Left ventricle myocardium superior (tissue), 1 donor: ENCODE measurements around the gene C1orf50. TPM values are rescaled to one million over a fixed set of nuclear protein-coding genes. Genes with fewer than 3 reads are reported as not detected.
"Not testable (repeated sequence)": the region's sequence is repeated elsewhere in the genome, so short reads cannot be mapped to it uniquely, and the experiment has no call there.

Experiments used
- ATAC-seq: fragments of 200-7000 bp; cut with Tn5 transposase; one replicate; pipeline ENCODE4 v1.9.1; 2020; ENCODE audit warnings: mild to moderate bottlenecking, moderate library complexity
- DNase-seq: peaks from one replicate; pipeline ENCODE4 v3.0.0-alpha.2; 2020
- intact Hi-C: fragments of 100-400 bp; cut with micrococcal nuclease; formaldehyde crosslinking; loops from one replicate; pipeline ENCODE4 v1.11.0; 2022
- total RNA-seq: library from RNA; stranded (reverse); fragmentation: NEBNext Ultra II Directional; extraction: Animal tissue kit (Norgen Biotek cat#: 25700); gene quantifications from one replicate; pipeline ENCODE4 v1.2.1, GENCODE V29; 2021
- donor health status: DM: no; HTN: yes; CAD: no; lungs with severe emphysema.

The C1orf50 gene
- total RNA-seq, 1 donor from 2014 or later, result 10.4 TPM

DNA sequence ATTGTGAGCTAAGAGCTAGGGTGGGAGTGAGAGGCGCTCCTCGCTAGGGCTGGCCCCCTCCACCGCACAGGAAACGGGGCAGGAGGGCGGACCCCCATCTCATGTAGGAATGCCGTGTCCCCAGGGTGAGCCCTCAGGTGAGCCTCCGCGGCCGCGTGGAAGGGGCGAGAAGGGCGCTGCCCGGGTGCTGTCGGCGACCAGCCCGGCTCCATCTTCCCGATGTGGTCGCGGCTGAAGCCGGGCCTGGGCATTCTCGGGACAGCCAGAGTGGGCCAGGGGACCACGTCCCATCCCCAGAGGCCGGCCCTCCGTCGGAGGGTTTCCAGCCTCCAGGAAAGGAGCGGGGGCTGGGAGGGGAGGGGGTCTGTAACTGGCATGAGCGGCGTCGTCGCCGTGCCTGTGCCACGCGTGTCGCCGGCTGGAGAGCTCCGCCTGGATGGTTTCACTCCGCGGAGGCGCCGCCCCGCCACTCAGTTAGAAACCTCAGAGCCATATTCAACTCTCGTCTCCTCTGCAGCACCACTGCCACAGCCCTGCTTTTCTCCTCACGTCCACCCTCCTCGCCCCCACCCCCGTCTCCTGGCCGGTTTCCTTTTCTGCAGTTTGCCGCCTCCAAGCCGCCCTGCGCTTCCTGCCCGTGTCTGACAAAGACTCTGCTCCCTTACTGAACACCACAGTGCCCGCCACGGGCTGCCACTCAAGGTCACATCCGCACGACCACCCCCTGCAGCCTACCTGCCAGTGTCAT, 18.1 kb downstream of the C1orf50 start, which contains the start of gene TMEM269:
TSS of gene TMEM269 (plus strand) at position 46 of the 748 bp plus-strand sequence. CDS start 4,903 bp downstream, outside the sequence.
- intact Hi-C loops, result no loop called here
- DNase-seq (peak; percentile 55), ATAC-seq (peak; percentile 62)

DNA sequence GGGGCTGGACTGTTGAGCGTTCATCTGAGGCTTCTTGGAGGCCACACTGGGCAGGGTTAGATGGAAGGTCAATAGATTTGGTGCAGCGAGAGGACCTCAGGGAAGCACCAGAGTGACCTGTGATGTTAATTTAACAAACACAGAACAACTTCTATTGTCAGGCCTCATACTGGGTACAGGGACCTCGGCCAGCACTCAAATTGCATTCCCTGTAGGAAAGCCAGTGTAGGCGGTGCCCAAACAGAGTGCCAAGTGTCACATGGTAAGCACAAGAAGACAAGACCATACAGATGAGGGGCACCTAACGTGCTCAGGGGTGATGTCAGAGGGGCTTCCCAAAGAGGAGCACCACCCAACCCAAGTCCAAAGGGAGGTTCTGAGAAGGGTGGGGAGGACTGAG, 19.0 kb downstream of the C1orf50 start:
- intact Hi-C loops, result no loop called here
- DNase-seq, result peak; percentile 34
- ATAC-seq, result peak; percentile 64

DNA sequence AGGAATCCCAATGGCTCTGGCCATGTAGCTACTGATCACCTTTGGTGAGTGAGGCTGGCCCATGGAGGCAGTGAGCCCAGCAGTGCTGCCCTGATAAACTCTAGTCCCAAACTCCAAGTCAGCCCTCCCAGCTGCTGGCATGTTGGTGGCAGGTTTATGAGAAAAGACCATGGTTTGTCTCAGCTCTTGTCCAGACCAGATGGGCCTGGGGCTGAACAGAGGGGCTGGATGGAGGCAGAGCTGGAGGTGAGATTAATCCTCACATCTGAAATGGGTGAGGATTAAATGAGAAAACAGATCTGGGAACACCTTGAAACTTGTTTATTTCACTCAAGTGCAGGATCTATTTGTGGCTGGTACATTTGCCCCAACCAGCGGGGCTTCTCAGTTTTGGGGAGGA, 21.0 kb downstream of the C1orf50 start:
- ATAC-seq (no peak), DNase-seq (no peak)
- intact Hi-C loops, result no loop called here

DNA sequence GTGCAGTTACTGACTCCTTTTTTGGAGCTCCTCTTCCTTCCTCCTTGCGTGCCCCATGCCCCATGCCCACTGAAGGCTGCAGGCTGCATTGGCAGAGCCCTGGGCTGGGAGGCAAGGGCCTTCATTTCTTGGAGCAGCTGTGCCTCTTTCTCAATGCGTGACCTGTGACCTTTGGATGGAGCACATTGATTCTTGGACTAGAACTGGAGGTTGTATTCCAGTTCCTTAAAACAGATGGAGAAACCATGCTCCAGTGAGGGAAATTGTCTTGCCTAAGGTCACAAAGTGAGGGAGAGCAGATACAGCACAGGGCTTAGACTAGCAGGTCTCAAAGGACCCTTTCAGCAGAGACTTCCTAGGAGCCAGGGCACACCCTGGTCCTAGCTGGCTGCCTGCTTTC, 26.8 kb downstream of the C1orf50 start:
- no peak for DNase-seq
- peak; percentile 22 for ATAC-seq
- intact Hi-C loops, result no loop called here

DNA sequence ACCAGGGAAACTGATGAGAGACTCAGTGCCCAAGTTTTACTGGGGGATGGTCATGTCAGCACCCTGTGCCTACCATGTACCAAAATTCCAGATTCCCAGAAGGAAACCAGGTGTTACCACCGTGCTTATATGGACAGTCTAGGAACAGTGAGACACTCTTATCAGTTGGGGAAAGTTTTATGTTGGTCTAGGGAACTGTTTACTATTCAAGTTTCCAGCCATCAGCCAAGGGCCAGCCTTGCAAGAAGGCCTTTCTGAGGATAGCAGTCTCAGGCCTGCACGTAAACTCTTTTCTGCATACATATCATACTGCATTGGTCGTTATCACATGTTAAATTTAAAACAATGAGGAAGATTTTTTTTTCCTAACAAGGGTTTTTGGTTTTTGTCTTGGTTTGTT, 30.4 kb downstream of the C1orf50 start:
- no peak for ATAC-seq
- intact Hi-C loops, result no loop called here
- DNase-seq, result no peak

DNA sequence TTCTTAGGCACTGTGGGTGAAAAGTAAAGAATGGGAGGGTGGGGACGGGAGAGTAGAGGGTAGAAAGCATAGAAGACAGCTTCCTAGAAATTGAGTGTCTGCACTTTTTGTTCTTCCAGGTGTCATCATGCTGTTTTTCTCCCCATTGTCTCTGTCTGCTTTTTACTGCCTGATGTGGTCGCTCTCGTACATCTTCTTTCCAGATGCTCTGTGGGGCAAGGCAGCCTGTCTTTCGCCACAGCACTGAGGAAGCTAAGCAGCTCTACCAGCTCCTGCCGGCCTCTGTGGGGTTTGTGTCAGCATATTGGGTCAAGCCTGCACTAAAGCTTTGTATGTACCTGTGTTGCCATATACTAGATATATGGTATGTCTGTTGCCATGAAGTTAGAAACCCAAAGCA, 30.9 kb downstream of the C1orf50 start:
- intact Hi-C loops, result no loop called here
- no peak for ATAC-seq
- no peak for DNase-seq

DNA sequence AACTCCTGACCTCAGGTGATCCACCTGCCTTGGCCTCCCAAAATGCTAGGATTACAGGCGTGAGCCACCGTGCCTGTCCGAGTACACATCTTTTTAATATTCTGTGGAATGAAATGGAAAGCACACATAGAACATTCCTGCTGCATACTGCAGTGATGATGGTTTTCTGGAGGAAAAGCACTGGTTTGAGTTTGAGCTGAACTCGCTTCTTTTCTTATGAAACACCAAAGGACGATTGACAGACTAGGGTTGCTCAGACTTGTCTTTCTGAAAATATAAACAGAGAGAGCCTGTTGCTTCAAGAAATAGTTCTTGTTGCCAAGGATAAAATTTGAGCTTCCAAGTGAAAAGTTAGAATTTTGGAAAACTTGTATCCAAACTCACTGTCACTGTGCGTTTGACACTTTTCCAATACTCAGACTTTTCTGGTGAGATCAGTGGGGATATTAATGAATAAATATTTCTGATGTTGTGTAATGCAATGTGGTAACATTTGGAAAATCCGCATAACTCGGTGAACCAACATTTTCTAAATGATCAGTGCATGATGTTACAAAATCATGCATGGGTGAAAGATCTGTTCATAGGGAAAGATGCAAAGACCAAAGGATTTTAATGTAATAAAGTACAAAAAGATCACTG, 34.9 kb downstream of the C1orf50 start:
- no peak for ATAC-seq
- intact Hi-C loops, result no loop called here
- no peak for DNase-seq

DNA sequence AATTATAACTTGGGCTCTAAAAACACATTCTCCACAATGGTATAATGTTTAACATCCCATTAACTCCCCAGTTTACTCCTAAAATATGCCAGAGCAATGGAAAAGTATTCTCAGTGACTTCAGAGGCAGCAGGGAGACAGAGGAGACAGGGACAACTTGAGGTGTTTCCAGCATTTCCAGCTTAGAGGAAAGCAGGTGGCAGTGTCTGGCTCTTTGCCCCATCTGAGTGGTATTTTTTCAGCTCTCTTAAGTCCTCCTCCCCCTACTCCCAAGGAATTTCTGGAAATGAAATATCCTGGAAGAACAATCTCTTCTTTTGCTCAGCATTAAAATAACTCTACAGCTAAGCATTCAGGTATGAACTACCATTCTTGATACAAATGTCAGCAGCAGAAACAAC, 39.1 kb downstream of the C1orf50 start:
- no peak for ATAC-seq
- DNase-seq, result no peak
- intact Hi-C loops, result no loop called here

DNA sequence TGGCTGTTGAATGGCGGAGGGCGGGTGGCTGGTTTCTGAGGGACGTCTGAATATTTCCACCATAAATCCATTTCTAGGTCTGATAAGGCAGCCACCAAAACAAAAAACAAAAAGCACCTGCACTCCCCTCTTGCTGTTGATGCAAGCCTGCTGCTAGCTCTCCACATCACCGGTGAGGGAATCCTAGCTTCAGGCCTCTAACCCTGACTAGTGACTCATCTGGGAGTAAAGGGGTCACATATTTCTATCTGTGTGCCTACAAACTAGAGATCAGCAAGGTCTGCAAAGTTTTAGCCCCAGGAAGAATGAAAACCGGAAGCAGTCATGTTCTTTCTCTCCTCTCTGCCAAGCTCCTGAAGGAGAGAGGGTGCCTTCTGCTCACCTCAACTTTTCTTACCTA, 39.5 kb downstream of the C1orf50 start:
- ATAC-seq (no peak), DNase-seq (no peak)
- intact Hi-C loops, result no loop called here

DNA sequence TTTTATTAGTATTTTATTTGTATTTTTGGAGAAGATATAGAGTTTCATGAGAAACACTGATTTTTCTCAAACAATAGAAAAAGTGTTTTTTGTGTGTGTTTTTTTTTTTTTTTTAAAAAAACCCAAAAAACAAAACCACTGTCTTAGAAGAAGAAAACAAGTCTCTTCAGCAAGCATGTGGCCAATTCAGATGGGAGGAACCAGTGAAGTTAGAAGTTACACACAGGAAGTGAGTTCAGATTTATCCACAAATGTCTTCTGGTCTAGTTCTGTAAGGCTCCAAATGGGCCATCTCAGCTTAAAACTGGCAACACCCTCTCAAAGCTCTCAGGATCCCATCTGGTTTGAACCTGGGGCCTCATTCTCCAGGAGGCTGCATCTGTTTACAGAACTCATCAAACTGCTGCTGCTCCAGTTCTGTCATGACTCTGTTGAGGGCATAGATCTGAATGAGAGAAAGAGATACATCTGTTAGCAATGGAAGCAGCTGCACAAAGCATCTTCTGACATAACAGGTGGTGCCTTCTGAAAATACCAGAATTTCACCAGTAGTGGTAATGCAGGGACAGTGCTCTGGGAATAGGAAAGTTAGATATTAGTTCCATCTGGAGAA, 40.1 kb downstream of the C1orf50 start:
- DNase-seq (no peak), ATAC-seq (no peak)
- intact Hi-C loops, result no loop called here

DNA sequence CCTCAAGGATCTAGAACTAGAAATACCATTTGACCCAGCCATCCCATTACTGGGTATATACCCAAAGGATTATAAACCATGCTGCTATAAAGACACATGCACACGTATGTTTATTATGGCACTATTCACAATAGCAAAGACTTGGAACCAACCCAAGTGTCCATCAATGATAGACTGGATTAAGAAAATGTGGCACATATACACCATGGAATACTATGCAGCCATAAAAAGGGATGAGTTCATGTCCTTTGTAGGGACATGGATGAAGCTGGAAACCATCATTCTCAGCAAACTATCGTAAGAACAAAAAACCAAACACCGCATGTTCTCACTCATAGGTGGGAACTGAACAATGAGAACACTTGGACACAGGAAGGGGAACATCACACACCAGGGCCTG, 47.8 kb downstream of the C1orf50 start:
- DNase-seq, ATAC-seq, intact Hi-C loops: not testable (repeated sequence)

DNA sequence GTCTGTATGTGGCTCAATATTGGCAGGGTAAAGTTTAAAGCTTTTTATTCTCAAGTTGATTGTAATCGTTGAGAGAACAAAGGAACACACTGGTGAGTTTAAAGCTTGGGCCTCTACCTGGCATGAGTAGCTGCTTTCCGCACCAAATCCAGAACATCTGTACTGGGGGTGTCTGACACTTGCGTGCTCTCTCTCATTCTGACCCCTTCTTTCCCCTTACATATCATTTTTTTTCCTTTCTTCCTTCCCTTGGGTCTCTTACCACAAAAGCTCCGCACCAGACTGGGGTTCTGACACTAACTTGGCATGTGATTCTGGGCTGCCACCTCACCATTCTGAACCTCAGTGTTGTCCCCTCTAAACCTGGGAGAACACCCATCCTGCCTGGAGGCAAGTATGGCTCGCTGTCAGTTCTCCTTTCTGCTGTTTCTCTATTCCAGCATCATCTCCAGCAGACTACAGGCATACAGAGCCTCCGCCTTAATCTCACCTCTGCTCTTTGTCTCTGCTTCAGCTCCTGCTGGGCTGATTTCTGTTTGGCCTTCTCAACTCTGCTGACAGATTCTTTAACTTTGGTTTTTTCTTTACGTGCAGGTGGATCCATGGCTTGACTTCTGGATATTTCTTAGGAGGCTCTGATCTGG, 49.0 kb downstream of the C1orf50 start:
- DNase-seq, result no peak
- intact Hi-C loops, result no loop called here
- ATAC-seq, result no peak

DNA sequence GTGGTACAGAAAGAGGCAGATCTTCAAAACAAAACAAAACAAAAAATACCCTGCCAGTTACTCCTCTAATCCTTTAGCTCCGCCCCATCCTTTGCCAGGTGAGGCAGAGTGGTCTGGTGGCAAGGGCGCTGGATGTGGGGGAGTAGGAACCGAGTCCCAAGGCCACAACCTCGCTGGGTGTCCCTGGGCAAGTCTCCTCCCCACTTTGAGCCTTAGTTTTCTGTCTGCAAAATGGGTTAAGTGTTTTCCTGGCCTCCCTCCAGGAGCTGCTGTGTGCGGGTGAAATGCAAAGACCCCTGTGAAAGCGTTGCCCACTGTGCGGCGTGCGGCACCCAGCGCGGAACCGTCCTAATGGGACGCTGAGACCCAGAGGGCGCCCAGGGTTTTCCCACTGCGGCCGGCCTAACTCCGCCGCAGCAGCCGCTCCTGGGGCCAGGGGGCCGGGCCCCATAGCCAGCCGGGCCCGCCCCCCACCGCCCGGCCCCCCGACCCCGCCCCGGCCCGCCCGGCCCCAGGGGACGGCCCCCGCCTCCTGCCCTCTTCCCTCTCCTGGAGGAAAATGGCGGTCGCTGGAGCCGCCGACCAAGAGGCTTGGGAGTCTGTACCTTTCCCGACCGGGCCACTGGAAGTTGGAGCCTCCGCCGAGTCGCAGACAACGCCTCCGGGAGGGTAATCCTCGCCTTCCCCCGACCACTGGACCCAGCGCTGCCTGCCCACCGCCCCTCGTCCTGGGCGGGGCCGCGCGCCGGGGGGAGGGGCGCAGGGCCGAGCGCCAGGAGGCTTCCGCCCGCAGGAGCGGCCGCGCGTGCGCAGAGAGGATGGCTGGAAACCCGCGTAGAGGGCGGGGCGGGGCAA, 49.8 kb downstream of the C1orf50 start, which contains the start of the genes ERMAP and SVBP:
TSS of gene ERMAP (plus strand) at position 538 of the 855 bp plus-strand sequence. CDS start 13,327 bp downstream, outside the sequence.
TSS of gene SVBP (minus strand) at position 813 of the 855 bp plus-strand sequence. CDS start 853 bp downstream, outside the sequence.
- DNase-seq (peak; percentile 97), ATAC-seq (peak; percentile 98)
- intact Hi-C loops, result no loop called here

DNA sequence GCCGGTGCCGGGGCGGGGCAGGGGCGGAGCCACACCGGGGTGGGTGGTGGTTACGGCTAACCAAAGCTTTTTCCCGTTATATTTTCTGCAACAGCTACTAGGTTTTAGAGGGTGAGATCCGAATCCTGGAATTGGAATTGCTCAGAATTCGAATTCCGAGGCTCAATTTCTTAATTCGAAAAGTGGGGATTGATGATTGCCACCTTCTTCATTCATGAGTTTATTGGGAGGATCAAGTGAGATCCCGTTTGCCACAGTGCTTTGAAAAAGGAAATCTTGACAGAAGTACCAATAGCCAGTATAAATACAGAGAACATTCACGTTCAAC, 50.4 kb downstream of the C1orf50 start:
- no peak for ATAC-seq
- intact Hi-C loops, result no loop called here
- no peak for DNase-seq

DNA sequence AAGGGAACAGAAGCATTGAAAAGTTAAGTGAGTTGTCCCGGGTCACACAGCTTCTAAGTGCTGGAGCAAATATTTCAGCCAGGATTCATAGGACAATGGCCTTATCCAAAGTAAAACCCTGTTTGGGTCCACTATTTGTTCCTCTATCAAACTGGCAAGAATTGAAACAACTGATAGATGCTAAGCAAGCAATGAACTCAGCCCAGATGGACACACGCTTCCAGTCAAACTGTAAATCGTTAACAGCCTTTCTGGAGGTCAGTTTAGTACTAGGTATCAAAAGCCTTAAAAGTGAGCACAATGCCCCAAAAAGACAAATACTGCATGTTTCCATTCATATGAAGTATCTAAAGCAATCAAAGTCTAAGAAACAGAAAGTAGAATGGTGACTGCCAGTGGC, 50.9 kb downstream of the C1orf50 start:
- intact Hi-C loops, result no loop called here
- DNase-seq (no peak), ATAC-seq (no peak)

DNA sequence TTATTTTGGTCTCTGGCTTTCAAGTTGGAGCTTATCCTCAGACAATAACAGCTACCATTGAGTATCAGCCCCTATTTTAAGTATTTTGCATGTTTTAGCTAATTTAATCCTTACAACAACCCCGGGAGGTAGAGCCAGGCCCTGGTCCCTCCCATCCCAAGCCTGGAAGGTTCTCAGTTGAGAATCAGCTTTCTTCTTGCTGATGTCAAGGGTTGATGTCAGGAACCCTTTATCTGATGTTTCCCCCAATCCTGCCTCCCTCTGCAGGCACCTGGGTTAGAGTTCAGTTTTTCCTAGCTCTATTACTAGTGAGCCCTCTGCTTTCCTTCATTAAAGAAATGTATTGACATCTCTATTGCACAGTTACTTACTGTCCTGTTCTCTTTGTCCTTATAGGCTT, 53.8 kb downstream of the C1orf50 start:
- ATAC-seq (no peak), DNase-seq (no peak)
- intact Hi-C loops, result no loop called here

DNA sequence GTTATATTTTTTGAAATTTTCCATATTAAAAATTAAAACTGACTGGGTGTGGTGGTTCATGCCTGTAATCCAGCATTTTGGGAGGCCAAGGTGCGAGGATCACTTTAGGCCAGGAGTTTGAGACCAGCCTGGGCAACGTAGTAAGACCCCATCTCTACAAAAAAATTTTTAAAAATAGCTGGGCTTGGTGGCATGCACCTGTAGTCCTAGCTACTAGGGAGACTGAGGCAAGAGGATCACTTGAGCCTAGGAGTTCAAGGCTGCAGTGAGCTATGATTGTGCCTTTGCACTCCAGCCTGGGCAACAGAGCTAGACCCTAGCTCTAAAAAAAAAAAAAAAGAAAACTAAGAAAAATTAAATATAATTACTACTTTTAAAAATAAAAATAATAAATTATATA, 54.6 kb downstream of the C1orf50 start:
- intact Hi-C loops, result no loop called here
- ATAC-seq, result no peak
- DNase-seq, result no peak

DNA sequence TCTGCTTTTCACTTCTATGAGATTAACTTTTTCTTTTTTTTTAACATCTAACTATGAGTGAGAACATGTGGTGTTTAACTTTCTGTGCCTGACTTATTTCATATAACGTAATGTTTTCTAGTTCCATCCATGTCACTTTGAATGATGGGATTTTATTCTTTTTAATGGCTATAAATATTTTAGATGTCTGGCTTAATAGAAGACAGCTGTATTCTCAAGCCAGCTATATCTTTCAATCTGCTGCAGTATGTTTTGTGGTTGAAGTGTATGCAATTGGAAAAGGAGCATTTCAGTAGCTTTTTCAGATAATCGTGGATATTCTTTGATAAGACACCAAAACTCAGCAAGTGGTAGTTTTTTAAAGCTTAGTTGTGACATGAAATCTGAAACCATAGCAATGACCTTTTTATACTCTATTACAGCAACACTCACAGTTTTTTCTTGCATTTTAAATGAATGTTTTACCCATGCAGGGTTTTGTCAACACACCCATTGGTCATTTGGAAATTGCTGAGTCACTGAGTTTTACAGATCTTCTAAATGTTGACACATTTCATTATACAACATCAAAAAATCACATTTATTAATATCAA, 55.8 kb downstream of the C1orf50 start:
- intact Hi-C loops, result no loop called here
- ATAC-seq (no peak), DNase-seq (no peak)
